SK-N-DZ (cell line): ENCODE results near the gene KNCN.
A peak's percentile ranks its signal among the peaks of the same experiment; 100 is the strongest.

Experiments
- DNase-seq: peaks from one replicate; pipeline ENCODE4 v3.0.0-alpha.2; 2015; ENCODE audit warnings: low spot score

Gene KNCN

GRCh38 chr1:46544561-46545240, 6.7 kb downstream of the KNCN start:
- DNase-seq, result no peak

GRCh38 chr1:46543761-46544560, 7.5 kb downstream of the KNCN start:
- no peak for DNase-seq

- DNase-seq, result no peak
Measured at GRCh38 chr1:46543382-46543760, 8.1 kb downstream of the KNCN start.

- no peak for DNase-seq
Measured at GRCh38 chr1:46539972-46540371, 11.5 kb downstream of the KNCN start.

- DNase-seq, result no peak
Measured at GRCh38 chr1:46538147-46538546, 13.3 kb downstream of the KNCN start.

- DNase-seq, result no peak
Measured at GRCh38 chr1:46537651-46538050, 13.8 kb downstream of the KNCN start.

- no peak for DNase-seq
Measured at GRCh38 chr1:46536527-46536926, 14.9 kb downstream of the KNCN start.

GRCh38 chr1:46535063-46535462, 16.4 kb downstream of the KNCN start:
- no peak for DNase-seq

- DNase-seq, result no peak
Measured at GRCh38 chr1:46533179-46533864, 18.1 kb downstream of the KNCN start.

GRCh38 chr1:46532498-46533178, 18.8 kb downstream of the KNCN start:
- peak; percentile 45 for DNase-seq

GRCh38 chr1:46532095-46532494, 19.4 kb downstream of the KNCN start:
- DNase-seq, result no peak

- DNase-seq, result no peak
Measured at GRCh38 chr1:46530791-46531409, 20.5 kb downstream of the KNCN start.

- no peak for DNase-seq
Measured at GRCh38 chr1:46530311-46530710, 21.1 kb downstream of the KNCN start.

GRCh38 chr1:46529031-46529630, 22.3 kb downstream of the KNCN start:
- DNase-seq, result no peak

- DNase-seq, result no peak
Measured at GRCh38 chr1:46528297-46528955, 23.0 kb downstream of the KNCN start.

GRCh38 chr1:46527474-46528296, 23.8 kb downstream of the KNCN start:
- peak; percentile 56 for DNase-seq

- DNase-seq, result no peak
Measured at GRCh38 chr1:46526691-46527291, 24.7 kb downstream of the KNCN start.

- DNase-seq, result no peak
Measured at GRCh38 chr1:46526013-46526690, 25.3 kb downstream of the KNCN start.
